HG03135 (cell line): ENCODE results near the gene SPIN1.

ENCODE experiments used
- ATAC-seq: cut with Tn5 transposase; IDR thresholded peaks from one replicate; pipeline ENCODE4 v1.9.1; 2021; ENCODE audit warnings: mild to moderate bottlenecking, moderate library complexity; ENCODE audit not compliant: unreplicated experiment

Gene SPIN1

GRCh38 chr9:88433583-88434255 lies 45.5 kb downstream of the SPIN1 start:
- no peak for ATAC-seq

- no peak for ATAC-seq
These were observed 47.1 kb downstream of the SPIN1 start for GRCh38 chr9:88435336-88435735.

DNA sequence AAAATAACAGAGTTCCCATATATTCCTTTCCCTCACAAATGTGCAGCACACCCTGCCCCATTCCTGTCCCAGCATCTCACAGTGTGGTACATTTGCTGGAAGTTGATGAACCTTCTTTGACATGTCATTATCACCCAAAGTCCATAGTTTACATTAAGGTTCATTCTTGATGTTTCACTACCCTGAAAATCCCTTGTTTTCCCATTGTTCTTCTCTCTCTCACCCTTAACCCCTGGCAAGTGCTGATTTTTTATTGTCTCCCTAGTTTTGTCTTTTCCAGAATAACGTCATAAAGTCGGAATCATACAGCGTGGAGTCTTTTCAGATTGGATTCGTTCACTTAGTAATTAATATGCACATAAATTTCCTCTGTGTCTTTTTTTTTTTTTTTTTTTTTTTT lies 48.1 kb downstream of the SPIN1 start:
- ATAC-seq: no peak

DNA sequence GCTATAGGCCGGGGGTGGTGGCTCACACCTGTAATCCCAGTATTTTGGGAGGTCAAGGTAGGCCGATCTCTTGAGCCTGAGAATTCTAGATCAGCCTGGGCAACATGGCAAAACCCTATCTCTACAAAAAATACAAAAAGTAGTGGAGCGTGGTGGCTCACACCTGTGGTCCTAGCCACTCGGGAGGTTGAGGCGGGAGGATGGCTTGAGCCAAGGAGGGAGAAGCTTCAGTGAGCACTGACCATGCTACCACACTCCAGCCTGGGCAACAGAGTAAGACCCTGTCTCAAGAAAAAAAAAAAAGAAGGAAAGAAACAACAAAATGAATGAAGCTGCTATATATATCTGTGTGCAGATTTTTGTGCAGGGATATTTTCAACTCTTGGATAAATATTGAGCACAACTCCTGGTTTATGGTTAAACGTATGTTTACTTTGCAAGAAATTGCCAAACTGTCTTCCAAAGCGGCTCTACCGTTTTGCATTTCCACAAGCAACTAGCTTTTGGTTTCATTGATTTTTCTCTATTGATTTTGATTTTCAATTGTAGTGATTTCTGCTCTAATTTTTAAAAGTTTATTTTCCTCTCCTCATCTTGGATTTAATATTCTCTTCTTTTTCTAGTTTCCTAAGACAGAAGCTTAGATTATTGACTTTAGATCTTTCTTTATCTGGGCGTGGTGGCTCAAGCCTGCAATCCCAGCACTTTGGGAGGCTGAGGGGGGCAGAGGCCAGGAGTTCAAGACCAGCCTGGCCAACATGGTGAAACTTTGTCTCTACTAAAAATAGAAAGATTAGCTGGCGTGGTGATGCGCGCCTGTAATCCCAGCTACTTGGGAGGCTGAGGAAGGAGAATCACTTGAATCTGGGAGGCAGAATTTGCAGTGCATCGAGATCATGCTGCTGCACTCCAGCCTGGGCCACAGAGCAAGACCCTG lies 49.2 kb downstream of the SPIN1 start:
- ATAC-seq: no peak

DNA sequence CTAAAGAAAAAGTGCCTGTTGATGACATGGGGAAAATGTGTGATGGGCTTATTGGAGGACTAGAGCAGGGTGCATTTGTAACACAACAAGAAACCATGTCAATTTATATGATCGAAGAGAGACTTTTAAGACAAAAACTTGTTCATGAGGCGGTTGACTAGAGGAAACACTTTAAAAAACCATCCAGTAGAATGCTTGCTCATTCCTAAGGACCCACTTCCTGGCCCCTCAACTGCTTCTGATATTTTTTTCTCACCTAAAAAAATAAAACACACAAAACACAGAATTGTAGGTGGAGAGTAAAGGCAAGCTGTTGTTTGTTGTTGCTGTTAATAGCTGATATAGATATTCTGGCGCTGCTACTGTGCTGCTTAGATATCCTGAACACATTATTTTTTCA lies 50.6 kb downstream of the SPIN1 start:
- ATAC-seq: no peak

DNA sequence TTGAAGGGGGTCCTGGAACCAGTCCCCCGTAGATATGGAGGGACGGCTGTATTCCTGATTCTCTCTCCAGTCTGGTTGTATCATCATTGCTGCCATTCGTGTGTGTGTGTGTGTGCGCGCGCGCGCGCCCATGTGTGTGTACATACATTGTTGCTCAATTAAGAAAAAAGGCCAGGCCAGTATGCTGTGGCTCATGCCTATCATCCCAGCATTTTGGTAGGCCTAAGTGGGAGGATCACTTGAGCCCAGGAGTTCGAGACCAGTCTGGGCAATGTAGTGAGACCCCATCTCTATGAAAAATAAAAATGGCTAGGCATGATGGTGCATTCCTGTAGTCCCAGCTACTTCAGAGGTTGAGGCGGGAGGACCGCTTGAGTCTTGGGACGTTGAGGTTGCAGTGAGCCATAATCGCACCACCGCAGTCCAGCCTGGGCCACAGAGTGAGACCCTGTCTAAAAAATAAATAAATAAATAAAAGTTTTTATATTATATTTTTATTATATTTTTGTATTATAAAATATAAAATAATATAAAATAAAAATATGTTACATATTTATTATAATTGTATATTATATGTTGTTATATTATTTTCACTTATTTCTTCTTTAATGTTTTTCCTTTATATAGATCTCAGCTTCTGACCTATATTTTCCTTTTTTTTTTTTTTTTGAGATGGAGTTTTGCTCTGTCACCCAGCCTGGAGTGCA lies 53.2 kb downstream of the SPIN1 start:
- ATAC-seq: no peak

- no peak for ATAC-seq
These were observed 55.4 kb downstream of the SPIN1 start for GRCh38 chr9:88443480-88444113.

GRCh38 chr9:88446728-88447127 lies 58.5 kb downstream of the SPIN1 start:
- ATAC-seq: no peak

DNA sequence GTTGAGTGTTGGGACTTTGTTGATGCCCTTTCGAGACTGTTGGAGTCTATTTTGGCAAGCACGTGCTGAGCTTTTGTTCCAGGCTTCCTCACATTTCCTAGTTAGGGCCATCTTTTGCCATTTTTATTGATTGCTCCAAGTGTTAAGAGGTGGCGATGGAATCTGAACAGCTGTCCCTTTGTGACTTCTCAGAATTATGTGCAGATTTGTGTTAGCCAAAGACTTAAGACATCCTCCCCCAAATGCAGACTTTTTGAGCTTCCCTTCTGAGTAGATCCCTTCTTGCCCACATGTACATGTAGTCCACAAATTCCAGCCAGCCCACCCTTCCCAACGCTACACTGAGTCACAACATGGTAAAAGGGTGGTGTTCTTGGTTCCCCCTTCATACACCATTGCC lies 59.2 kb downstream of the SPIN1 start:
- no peak for ATAC-seq

- ATAC-seq: no peak
These were observed 62.9 kb downstream of the SPIN1 start for GRCh38 chr9:88451160-88451559.

DNA sequence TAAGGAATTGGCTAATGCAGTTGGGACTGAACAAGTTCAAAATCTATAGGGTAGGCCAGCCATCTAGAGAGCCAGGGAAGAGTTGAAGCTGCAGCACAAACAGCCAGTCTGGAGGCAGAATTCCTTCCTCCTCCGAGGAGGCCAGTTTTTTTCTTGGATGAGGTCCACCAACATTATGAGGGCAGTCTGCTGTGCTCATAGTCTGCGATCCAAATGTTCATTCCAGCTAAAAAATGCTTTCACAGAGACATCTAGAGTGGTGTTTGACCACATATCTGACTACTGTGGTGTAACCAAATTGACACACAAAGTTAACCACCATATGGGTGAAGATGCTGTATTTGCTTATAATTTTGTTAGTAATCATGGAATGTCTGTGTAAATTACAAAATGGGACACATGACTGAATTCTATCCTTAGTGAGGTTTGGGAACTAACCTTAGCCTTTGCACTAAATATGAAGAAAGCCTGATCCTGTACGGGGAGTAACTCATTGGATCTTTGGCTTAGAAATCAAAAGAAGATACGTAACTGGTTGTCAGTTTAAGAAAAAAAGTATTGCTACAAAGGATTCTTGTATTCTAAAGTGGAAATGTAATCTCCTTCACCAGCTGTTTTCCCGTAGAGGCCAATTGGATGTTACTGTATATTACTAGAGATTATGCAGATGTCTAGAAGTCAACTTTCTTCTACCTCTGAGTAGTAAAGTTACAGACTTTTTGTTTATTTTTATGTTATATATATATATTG lies 70.6 kb downstream of the SPIN1 start:
- no peak for ATAC-seq

DNA sequence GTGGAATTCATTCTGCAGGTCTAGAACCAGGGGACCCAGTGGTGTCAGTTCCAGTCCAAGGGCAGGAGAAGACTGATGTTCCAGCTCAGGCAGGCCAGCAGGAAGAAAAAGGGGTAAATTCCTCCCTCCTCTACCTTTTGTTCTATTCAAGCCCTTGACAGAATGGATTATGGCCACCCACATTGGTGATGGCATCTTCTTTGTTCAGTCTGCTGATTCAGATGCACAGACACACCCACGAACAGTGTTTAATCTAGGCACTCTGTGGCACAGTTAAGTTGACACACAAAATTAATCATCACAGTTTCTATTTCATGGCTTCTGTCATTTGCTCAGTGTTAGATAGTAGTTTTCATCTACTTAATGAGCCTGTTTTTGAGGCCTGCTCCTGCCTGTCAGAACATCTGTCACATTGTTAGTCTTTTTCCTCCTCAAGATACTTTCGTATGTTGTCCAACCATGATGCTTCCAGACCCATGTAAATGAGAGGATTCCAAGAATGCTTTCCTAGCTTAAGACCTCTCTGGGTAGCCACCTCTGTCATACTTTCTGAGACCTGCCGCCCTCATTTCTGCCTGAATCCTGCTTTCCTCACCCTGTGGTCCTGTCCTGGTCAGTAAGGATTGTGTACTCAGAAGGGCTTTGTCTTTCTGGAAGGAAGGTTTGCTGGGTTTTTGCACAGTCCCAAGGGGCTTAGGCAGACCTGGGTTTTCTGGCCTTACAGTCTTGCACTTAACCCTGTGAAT lies 72.5 kb downstream of the SPIN1 start:
- no peak for ATAC-seq

DNA sequence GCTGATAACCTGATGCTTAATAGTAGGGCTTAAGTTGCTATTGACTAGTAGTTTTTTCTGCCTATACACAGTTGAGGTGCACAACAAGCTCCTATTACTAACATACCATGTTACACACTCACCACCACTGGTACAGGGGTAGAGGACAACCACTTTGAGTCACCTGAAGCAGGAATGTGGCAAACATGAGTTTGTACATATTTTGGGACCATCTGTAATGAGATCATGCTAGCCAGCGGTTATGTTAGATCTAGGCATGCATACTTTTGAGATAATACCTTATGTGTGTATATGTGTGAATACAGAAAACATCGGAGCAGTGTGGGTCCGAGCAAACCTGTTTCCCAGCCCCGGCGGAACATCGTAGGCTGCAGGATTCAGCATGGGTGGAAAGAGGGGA lies 73.9 kb downstream of the SPIN1 start:
- no peak for ATAC-seq

- ATAC-seq: no peak
These were observed 76.6 kb downstream of the SPIN1 start for GRCh38 chr9:88464851-88465250.

GRCh38 chr9:88468226-88468625 lies 80.0 kb downstream of the SPIN1 start:
- ATAC-seq: no peak

- no peak for ATAC-seq
These were observed 88.4 kb downstream of the SPIN1 start for GRCh38 chr9:88476491-88477271.

DNA sequence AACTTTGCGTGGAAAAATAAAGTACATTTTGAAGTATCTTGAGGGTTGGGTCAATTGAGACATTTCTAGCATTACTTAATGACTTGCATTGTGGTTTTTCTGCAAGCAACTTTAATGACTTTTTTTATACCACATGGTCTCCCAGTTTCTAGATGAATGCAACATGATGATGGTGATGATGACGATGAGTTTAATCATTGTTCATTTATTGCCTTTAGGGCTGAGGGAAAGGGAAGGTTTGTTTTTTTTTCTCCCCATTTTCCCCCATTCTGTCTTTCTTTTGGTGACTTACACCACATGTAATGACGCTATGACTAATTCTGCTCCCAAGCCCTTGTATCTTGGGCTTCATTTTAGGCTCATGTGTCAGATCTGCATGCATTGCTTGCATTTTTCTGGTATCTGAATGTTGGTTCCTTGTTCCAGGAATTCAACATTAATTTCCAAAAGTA lies 89.1 kb downstream of the SPIN1 start:
- ATAC-seq: no peak

DNA sequence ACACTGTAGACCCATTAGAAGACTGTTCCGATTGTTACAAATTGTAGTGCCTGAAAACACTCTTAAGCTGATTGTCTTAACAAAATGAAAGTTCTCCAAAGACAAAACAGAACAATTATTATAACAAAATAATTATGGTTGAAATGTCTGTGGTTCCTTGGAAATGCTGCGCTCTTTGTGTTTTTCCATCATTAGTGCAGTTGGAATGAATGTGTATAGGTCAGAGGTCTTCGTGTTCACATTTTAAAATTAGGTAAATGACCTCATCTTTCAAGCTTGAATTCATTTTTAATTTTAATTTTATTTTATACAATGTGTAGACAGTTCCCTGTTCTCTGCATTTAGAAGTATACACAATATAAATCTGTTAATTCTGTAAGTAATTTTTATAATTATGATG lies 90.0 kb downstream of the SPIN1 start:
- ATAC-seq: no peak

- no peak for ATAC-seq
These were observed 93.7 kb downstream of the SPIN1 start for GRCh38 chr9:88481933-88482332.
